HG03095 (cell line): ENCODE data around the gene TTLL6.
"Not testable (repeated sequence)": the region's sequence is repeated elsewhere in the genome, so short reads cannot be mapped to it uniquely, and the experiment has no call there.

ENCODE experiments used
- ATAC-seq: cut with Tn5 transposase; IDR thresholded peaks from one replicate; pipeline ENCODE4 v1.9.1; 2021; ENCODE audit warnings: moderate library complexity; ENCODE audit not compliant: unreplicated experiment

The TTLL6 gene

DNA sequence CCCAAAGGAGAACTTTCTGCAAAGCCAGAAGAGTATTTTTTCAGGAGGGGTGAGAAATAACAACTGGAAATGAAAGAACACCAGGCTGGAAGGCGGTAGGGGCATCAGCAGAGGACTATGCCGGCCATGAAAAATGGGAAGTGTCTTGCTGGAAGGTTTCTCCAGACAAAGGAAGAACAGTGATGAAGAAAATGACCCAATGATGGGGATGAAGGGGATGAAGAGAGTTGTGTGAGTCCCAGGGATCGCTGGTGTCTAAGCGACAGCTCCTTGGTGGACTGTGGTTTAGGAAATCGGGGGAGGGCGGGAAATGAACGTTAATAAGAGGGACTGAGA lies 623 bp downstream of the TTLL6 start:
- no peak for ATAC-seq

DNA sequence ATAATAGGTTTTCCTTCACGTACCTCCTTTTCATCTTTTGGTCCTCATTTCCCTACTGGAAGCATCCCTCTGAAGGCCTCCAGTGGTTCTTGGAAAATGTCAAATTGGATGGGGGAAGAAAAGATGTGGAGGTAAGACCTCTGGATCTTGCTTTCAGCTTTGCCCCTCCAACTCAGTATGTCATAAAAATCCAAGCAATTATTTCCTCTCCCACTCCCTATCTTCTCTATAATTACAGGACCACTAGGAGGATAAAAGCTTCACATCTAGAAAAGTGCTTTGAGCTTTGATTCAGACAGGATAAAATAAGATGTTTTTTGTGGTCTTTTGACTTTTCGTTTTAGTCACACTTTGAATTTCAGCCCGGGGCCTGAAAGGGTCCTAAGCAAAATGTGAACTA lies 1.7 kb downstream of the TTLL6 start:
- no peak for ATAC-seq

DNA sequence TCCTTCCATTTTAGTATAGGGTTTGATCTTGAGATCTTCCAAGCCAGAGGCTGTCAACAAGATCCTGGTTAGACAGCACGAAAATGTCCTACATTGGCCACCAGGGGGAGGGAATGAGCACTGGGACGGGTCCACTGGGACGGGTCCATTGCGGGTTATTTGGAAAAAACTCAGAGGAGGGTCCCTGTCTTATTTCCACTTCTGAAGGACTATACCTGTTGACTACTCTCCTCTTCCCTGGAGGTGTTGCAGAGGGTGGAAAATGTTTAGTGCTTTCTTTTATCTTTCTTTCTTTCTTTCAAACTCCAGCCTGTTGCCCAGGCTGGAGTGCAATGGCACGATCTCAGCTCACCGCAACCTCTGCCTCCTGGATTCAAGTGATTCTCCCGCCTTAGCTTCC lies 2.5 kb downstream of the TTLL6 start:
- no peak for ATAC-seq

DNA sequence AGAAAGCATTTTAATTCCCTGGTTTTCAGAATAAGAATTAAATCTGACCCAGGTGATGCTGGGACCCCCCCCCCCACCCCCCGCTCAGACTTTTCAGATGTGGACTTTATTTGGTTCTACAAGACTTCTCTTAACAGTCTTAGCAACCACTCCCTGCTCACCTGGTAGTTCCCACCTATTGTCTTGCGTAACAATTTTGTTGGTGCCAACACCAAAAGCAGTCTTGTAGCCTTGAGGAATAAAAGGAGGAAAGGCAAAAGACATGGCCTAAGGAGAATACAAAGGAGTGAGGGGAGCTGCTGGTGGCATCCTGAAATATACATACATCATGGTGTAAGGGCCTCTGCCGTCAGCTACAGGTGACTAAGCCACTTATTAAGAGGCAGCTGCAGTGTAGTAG lies 5.0 kb downstream of the TTLL6 start:
- ATAC-seq: no peak

DNA sequence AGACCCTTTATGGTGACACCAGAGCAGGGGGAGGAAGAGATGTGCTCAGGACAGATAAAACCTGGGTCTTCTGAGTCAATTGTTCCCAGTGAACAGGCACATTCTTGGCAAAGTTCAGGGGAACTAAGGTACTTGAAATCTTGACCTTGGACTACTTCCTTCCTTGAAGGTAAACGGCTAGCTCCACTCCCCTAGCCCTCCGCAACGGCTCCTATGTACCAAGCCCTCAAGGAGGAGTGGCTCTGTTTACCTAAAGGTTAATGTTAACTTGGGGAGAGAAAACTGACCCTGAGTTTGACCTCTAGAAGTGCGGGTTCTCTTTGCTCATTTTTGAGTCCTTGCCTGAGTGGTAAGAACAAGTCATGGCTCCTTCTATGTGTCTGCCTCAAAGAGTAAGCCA lies 7.8 kb downstream of the TTLL6 start:
- no peak for ATAC-seq

DNA sequence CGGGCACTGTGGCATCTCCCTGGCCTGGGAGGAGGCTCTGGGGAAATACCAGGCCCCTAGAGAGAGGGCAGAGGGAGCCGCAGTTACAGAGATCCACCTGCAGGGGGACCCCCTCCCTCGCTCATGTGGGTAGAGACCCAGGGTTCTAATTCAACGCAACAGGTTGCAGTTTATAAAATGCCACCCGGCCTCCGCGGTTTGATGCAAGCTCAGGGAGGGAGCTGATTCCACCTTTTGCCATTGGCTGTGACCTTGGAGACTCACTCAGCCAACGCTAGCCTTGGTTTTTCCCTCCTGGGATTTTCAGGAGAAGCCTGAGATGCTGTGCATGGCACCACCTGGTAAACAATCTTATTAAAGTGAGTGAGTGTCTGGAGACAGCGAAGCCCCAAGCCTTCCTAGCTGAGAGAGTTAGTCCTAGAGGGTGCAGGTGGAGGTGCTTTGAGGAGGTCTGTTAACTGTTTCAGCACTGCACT lies 12.1 kb downstream of the TTLL6 start:
- ATAC-seq: no peak

DNA sequence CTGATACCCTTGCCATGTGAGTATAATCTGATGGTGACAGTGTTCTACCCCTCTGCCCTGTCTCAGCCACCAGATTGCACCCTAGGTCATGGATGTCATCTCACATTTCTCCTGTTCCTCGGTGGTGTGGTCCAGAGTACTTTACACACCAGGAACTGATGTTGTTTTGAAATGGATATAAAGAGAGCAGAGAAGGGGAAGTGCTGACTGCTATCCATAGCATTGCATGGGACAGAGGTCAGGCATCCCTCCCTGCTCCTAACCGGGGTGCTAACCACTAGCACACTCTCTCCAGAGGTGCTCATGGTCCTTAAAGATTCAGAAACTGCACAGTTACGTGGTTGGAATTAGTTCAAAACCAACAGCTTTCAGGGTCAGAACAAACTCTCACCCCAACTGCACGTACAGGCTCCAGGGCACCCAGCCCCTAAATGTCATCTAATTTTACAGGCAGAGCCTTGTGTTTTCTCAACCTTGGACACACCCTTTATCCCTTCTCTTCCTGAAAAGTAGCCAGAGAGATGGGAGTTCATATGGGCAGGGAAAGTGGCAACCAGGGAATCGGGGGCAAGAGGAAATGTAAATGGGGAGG lies 16.3 kb downstream of the TTLL6 start:
- no peak for ATAC-seq

DNA sequence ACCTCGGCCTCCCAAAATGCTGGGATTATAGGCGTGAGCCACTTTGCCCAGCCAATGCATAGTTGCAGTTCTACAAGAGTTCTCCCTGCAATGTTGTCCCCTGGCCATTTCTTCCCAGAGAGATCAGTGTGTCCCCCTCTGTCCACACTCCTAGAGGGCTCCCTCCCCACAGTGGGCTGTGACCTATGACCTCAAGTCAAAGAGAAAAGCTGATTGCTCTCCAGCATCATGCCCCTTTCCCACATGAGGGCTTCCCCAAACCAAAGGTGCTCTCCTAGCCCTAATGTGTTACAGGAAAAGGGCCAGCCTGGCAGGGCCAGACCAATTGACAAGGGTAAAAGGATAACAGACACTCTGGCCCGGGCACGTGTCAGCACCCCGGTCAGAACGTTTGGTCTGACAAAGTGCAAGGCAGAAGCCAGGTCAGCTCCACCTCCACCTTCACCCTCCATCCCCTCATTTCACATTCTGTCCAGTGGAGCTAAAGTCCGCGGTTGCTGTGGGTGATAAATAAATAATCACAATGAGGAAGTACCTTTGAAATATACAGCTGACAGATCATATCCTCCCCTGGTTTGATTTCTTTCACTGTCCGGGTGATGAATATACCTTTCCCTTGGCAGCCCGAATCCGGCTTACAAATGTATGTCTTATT lies 17.8 kb downstream of the TTLL6 start:
- ATAC-seq: no peak

DNA sequence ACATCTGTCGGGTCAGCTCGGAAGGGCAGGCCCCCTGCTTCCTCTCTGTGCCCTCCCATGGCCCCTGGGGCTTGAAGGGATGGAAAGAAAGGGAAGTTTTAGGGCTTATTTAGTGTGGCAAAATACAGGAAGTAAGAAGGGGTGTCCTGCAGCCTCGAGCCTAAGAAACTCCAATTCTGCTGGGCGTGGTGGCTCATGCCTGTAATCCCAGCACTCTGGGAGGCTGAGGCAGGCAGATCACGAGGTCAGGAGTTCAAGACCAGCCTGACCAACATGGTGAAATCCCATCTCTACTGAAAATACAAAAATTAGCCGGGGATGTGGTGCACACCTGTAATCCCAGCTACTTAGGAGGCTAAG lies 20.9 kb downstream of the TTLL6 start:
- ATAC-seq: not testable (repeated sequence)

DNA sequence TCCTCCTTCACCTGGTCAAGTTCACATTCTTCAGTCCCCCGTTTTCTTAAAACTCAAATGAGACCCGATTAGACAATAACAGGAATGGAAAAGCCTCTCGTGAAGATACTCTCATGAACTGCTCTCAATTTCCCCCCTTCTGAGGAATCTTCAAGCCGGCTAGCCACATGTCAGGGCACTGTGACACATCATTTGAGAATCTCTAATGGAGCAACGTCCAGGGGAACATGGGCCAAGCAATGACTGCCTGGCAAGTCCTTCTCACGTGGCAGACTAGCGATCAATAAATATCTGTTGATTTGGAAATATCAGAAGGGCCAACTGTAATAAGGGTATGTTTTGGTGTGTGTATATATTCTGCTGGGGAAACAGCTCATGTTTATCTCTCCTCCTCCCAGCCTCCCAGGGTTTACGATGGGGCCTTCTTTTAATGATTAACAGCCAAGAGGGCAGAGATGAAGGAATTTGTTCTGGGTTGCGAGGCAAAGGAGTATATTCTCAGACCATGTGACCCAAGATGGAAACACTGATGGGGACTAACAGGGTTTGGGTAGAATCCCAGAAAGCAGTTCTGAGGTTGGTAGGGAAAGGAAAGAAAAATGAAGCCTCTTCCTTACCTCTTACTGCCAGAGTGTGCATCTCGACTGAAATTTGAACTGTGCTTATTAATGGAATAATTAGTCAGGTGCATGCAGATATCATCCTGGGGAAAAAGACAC lies 21.4 kb downstream of the TTLL6 start:
- no peak for ATAC-seq

DNA sequence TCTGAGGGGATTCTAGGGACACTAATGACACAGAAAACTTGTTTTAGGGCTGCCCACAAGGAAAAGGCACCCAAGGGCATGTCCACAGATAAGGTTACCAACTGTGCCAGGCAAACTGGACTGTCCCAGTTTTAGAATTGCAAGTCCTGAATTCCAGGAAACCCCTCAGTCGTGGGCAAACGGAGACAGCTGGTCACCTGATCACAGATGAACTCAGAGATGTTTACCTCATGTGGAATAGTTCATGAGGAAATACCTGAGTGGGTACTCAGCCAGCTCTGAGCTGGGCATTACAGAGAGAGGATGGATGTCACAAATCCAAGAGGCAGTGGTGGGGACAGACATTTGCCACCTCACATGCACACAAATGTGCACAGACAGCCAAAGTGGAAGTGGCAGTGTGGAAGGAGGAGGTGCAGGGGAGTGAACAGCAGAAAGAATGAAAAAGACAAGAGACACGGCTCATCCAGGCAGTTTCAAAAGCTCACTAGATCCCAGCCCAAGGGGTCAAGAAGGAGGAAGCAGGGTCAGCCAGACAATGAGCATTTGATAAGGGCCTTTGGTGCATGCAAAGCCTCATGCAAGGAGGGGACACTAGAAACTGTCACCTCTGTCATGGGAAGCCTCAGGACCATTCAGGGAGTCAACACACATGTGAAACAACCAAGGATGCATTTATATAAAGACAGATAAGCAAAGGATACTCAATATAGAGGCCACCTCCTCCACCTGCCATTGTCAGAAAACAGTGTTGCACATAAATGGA lies 24.8 kb downstream of the TTLL6 start:
- no peak for ATAC-seq

DNA sequence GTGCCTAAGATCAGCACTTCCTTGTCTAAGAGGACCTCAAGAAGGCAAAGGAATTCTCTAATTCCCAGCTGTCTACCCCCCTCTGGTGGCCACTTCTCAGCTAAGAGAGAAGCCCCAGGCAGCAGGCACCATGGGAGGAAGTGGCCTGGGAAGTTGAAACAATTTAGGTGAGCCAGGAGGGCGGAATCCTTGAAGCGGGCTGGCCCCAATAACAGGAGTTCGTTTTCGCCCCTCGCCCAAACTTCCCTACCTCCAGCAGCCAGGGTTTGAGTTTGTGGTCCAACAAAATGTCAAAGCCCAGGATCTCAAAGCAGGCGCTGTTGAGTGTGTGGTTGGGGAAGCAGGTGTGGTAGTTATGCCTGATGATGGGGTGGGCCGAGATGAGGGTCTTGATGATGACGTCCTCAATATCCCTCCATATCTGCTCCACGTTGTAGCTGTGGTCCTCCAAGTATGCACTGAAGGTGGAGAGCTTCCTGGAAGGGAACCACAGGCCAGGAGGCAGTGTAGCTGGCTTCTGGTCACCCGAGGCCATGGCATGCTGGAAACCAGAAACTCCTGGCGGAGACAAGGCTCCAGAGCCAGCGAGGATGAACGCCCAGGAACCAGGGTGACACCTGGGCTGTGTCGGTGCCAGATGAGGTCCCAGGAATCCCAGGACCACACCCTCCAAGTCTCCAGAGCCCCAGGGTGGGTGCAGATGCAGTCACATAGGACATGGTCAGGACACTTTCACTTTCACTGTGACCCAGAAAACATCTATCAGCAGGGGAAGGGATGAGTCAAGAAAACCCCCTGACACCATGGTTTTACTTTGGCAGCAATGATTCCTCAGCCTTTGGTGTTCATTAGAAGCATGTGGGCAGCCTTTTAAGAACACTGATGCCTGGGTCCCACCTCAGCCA lies 25.6 kb downstream of the TTLL6 start:
- ATAC-seq: no peak

DNA sequence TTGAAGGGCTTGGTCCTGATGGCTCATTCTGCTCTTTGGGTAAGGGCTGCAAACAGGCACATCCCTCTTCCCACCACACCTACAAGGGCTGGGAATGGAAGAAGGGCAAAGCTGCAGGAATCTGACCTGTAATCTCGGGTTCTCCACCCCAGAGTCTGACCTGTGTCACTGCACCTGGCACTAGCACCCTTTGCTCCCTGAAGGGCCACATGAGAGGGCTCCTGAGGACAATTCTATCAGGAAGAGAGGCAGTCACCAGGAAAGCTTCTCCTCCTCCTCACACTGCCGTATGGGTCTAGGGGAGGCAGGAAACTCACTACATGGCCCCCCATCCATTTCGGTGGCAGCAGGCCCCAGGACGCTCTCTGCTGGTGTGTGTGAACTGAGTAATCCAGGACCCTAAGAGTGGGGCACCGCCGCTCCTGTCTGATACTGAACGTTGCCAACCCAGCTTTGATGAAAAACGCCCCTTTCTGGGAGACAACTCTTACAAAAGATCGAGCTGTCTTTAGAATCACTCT lies 26.4 kb downstream of the TTLL6 start:
- no peak for ATAC-seq

DNA sequence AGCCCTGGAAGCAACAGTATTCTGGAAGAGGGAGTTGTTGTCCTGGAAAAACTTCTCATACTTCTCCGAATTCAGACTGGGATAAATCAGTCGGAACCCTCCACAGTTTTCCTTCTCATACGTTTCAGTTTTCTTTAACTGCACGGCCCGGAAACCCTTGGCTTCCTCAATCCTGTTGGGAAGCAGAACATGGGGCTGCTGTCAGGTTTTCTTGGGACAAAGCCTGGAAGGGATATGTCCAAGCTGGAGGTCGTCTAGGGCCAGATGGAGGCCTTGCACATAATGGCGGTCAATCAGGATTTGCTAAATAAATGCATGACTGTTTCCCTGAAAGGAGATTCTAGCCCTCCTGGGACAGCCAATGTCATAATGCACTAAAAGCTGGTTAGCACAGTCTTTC lies 29.2 kb downstream of the TTLL6 start:
- ATAC-seq: no peak

DNA sequence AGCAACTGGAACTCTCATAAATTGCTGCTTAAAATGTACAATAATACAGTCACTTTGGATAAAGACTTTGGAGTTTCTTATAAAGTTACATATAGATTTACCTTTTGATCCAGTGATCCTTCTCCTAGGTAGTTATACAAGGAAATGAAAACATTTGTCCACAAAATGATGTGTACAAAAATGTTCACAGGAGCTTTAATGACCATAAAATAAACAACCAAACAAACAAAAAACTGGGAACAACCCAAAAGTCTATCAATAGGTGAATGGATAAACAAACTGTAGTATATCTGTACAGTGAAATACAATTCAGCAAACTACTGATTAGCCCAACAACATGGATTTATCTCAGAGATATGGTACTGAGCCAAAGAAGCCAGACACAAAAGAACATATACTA lies 37.6 kb downstream of the TTLL6 start:
- ATAC-seq: no peak

DNA sequence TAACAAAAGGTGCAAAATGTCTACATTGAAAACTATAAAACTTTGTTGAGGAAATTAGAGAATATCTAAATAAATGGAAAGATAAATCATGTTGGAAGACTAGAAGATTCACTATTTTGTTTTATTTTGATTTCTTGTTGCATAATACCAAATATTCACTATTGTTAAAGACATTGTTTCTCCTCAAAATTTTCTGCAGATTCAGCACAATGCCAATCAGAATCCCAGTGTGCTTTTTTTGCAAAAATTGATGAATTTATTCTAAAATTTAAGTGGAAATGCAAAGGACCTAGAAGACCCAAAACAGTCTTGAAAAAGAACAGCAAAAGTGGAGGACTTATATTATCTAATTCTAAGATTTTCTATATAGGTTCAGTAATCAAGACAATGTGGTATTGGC lies 40.4 kb downstream of the TTLL6 start:
- no peak for ATAC-seq

DNA sequence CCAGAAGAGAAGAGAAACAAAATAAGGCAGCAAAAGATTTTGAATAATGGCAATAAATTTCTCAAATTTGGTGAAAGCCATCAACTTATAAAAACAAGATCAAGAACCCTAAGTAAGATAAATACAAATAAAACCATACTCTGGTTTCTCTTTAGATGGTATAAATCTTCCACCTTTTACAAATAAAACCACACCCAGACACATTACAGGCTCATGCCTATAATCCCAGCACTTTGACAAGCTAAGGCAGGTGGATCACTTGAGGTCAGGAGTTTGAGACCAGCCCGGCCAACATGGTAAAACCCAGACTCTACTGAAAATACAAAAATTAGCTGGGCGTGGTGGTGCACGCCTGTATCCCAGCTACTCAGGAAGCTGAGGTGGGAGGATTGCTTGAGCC lies 43.8 kb downstream of the TTLL6 start:
- ATAC-seq: no peak

DNA sequence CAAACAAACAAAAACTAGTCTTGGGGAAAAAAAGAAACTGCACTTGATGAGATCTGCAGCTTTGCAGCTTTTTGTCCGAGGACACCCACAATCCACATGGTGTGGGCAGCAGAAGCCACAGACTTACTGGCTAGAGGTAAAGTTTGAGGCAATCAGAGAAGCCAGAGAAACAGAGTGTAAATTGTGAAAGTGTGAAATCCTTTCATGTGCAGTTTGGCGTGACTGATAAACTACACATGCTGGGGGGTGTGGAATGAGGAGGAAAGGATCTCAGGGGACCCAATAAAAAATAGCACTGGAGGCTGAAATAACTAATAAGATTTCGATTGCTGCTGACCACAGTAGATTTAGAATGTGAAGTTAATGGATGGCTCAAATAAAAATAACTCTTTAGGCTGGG lies 46.1 kb downstream of the TTLL6 start:
- no peak for ATAC-seq

DNA sequence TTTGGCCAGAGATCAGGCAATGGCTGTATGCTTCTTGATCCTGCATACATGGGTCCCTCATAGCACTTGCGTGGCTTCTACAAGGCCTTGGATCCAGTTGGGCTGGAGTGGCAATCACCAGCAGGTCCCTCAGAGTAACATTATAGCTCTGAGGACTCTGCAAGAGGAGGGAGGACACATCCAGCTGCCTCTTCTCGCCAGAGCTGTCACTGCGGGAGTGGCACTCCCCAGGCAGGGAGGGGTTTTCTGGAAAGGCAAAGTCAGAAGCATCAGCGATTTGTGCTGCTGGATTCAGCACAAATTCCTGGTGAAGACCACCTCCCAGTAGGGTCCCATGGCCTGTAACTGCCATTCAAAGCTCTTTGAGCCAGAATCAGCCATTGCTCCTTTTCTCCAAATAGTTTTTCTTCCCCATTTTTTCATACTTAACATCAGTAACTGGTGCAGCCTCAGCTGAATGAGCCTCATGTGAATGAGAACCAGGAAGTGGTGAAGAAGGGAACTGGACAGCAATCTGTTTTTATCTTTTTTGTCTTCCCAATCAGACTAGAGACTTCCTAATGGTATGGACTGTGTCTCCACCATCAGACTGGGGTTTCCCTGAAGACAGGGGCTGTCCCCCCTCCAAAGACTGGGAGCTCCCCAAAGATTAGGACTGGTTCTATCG lies 47.9 kb downstream of the TTLL6 start:
- no peak for ATAC-seq

DNA sequence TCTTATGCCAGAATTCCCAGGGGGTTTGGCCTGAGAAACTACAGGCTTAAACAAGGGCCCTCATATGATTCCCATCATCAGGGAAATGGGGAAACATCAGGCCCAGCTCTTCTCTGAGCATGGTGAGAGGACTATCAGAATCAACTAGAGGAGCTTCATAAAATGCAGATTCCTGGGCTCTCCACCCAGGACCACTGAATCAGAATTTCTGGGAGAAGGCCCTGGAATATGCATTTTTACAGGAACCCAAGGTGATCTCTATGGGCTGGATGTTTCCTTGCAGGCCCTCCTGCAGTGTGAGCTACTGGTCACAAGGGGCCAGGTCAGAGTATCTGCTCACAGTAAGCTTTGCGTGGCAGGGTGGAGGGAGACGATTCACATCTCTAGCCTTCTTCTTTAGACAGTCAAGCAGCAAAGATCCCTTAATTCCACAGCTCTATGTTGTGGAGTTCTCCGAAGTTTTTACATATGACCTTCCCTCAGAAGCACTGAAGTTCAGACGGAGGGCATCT lies 49.7 kb downstream of the TTLL6 start:
- no peak for ATAC-seq
